SK-N-MC (cell line): ENCODE data around the gene SFSWAP.

Experiments
- EZH2 ChIP-seq: fragments of 200-600 bp; sonication (generic); IDR thresholded peaks from one replicate; pipeline ENCODE4 v1.6.1; 2017; ENCODE audit warnings: antibody characterized with exemption
- POLR2AphosphoS5 ChIP-seq: IDR thresholded peaks from 2 replicates; pipeline ENCODE4 v1.6.1; 2012; ENCODE audit warnings: mild to moderate bottlenecking, low read depth, low read length, borderline replicate concordance

- TF ChIP-seq POLR2AphosphoS5 (no peak), EZH2 (no peak)
Measured at GRCh38 chr12:131789638-131790037, 78.7 kb downstream of the SFSWAP start.
